K562 (cell line): Measurements from ENCODE around the gene TIMP2.

Experiments
- CTCF ChIP-seq, 3 experiments: IDR thresholded peaks in 2 of 3; conservative IDR thresholded peaks in 1 of 3; 2 replicates each; pipeline ENCODE4 v1.5.1; 2011 to 2012; ENCODE audit warnings: low read length in 3 of 3, mild to moderate bottlenecking in 3 of 3, control low read depth in 2 of 3, improper control_type of control experiment in 1 of 3, inconsistent platforms in 1 of 3, low read depth in 1 of 3, mixed read lengths in 1 of 3, moderate library complexity in 1 of 3; ENCODE audit not compliant: insufficient read depth in 2 of 3
- MAZ ChIP-seq, 2 experiments: fragments of 450-650 bp in 1 of 2; sonication (generic) in 1 of 2; formaldehyde crosslinking; IDR thresholded peaks in 1 of 2; conservative IDR thresholded peaks in 1 of 2; 2 replicates each; pipeline versions ENCODE4 v1.4.0 to v1.5.0; 2020; ENCODE audit warnings: mild to moderate bottlenecking in 1 of 2, missing genetic modification reagents in 1 of 2
- MLLT1 ChIP-seq, 2 experiments: fragments of 450-650 bp; IDR thresholded peaks; 2 replicates each; pipeline ENCODE4 v1.6.1; 2016
- POLR2A ChIP-seq: fragments of 450-650 bp; conservative IDR thresholded peaks from 2 replicates; pipeline ENCODE4 v1.6.1; 2016
- SIRT6 ChIP-seq: IDR thresholded peaks from one replicate; pipeline ENCODE4 v1.6.1; 2012; ENCODE audit warnings: low read depth, mild to moderate bottlenecking, control low read depth, inconsistent platforms, low read length, moderate library complexity
- TCF7L2 ChIP-seq: fragments of 150-350 bp; IDR thresholded peaks from 2 replicates; pipeline ENCODE4 v1.6.1; 2016; ENCODE audit warnings: low read depth, mild to moderate bottlenecking, low read length, moderate library complexity
- USF1 ChIP-seq: sonication (generic); formaldehyde crosslinking; IDR thresholded peaks from 2 replicates; pipeline ENCODE4 v1.9.0; 2022; ENCODE audit warnings: mild to moderate bottlenecking, missing genetic modification reagents
- ZFPM2 ChIP-seq: fragments of 250-450 bp; sonication (Bioruptor Pico); IDR thresholded peaks from 2 replicates; pipeline ENCODE4 v1.5.1; 2022; ENCODE audit warnings: mild to moderate bottlenecking

- no peak for TF ChIP-seq MLLT1 (IDR thresholded peaks at IDR 0.05)
- no peak for TF ChIP-seq POLR2A
- TF ChIP-seq SIRT6, result no peak
- no peak for TF ChIP-seq TCF7L2
- no peak for TF ChIP-seq CTCF (IDR thresholded peaks at IDR 0.05 in 2 of 3, conservative IDR thresholded peaks at IDR 0.05 in 1 of 3; ENCODE audit: insufficient read depth in 2 of 3, low read depth in 1 of 3, low read length in 3 of 3)
- no peak for TF ChIP-seq MAZ (CRISPR knock-in tag; conservative IDR thresholded peaks at IDR 0.05 in 1 of 2, IDR thresholded peaks at IDR 0.05 in 1 of 2)
- TF ChIP-seq ZFPM2 (CRISPR knock-in tag), result no peak
- TF ChIP-seq USF1 (CRISPR knock-in tag), result no peak
Observed at GRCh38 chr17:78910497-78911284, 14.5 kb downstream of the TIMP2 start.
